ENCODE measurements around the gene PTPA.

PTPA gene

GRCh38 chr9:129138476-129139232 is 27.4 kb downstream of the PTPA start:
- no peak for DNase-seq

GRCh38 chr9:129139233-129139992 is 28.2 kb downstream of the PTPA start:
- peak; percentile 82 for DNase-seq

DNA sequence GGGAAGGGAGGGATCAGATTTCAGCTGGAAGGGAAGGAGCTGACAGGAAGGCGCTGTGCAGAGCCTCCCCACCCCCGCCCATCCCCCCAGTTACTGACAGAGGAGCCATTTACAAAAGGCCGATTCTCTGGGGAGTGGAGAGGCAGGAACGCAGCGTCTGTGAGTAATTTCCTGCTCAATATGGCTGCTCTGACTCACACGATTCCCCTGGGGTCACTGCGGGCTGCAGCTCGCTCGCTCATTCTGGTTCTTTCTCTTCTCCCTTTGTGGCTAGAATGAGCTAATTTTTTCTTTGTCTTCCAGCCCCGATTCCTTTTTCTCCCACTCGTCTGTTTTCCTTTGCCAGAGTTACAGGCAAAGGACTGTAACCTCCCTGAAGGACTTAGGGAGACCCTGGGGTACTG is 28.8 kb downstream of the PTPA start:
- DNase-seq = peak; percentile 96

GRCh38 chr9:129140397-129141065 is 29.3 kb downstream of the PTPA start:
- DNase-seq = peak; percentile 64

- no peak for DNase-seq
Observed at GRCh38 chr9:129141066-129142041, 30.1 kb downstream of the PTPA start.

DNA sequence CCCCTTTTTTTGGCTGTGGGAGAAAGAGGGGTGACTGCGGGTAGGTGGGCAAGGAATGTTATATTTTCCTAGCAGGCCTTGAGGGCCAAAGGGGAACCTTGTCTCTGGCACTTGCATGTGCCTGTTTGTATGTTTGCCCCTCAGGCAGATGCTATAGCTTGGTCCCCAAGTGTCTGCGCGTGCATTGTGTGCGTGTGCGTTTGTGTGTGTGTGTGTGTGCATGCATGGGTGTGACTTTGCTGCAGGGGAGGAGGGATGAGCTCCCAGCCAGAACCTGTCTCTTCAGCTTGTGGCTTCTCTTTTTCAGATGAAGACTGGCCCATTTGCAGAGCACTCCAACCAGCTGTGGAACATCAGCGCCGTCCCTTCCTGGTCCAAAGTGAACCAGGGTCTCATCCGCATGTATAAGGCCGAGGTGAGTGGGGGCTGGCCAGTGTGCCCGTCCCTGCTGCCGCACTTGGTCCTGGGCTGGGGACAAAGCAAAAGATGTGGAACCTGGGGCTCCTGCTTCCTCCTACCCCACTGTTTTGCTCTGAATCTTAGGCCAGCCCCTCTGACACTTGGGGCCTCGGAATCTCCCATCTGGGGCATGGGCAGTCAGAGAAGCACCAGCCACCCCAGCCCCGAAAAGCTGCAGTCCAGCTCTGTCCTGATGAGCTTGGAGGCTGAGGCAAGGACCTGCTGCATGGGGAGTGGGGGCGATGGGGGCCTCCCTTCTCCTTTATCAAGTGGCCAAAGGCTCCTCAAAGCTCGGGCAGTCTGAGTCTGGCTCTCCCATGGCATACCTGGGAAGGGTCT is 31.1 kb downstream of the PTPA start:
- no peak for DNase-seq

DNA sequence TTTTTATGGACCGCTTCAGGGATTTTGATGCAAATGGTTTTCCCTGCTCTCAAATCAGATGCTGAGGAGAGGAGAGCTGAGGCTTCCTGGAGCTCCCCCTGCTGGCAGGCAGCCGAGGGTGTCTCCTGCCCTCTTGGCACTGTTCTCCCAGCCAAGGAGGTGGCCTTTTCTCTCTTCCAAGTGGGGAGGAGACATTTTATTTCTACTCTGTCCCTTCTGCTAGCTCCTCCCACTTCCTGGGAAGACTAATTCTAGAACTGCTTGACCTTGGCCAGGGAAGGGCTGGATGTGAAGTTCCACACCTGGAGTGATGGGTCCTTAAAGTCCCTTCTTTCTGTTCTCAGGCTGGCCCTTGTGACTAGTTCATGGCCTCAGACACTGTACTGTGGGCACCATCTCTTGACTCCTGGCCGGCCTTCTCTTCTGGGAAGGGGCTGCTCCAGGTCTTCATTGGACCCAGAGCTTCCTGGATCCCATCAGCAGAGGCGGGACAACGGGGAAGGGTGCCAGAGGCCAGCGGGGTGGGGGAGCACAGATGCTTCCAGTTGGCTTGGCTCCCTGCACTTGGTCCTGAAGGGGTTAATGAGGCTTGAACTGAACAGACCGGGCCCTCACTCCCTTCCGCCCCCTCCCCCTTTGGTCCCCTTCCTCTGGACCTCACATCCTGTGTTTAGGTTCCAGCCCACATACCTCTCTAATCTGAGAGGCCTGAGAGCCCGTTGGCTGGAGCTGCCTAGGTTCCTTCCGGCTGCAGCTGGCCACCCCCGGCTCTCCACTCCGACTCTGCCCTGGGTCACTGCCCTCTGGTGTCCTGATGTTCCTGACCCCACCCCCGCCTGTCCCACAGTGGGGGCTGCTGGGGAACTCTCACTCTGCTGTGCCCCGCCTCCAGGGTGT is 32.1 kb downstream of the PTPA start:
- DNase-seq = peak; percentile 49

DNA sequence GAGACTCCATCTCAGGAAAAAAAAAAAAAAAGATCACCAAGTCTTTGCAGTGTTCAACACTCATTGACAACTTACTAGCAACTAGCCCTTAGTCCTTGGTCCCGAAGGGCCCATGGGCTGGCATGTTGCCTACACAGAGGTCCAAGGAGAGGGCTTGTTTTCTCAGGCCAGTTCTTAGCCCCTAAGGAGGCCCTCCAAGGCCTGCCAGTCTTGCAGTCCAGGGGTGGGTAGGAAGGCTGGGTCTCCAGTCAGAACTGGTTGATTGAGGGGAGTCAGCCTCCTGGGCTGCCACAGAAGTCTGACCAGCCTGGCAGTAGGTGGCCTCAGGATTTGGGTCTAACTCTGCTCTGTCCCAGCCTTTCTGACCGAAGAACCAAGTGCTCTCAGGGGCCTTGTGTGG is 34.1 kb downstream of the PTPA start:
- DNase-seq = no peak

DNA sequence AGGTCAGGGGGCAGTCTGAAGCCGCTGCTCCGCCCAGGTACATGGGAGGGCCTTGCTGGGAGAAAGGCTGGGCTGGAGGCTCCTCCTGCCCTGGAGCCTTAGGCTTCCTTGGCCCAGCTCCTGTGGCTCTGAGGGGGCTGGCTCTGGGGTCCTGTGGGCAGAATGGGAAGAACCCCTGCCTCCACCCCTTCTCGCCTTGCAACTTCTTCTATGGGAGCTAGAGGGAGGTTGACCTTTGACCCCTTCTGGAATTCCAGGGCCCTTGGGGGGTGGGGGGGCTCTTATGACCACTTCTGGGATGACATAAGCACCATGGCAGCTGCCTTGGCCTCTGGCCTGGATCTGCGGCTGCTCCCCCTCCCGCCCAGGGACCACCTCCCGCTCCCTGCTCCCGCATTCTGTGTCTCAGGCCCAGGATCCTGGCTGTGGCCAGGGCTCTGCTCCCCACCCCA is 34.7 kb downstream of the PTPA start:
- DNase-seq = no peak

DNA sequence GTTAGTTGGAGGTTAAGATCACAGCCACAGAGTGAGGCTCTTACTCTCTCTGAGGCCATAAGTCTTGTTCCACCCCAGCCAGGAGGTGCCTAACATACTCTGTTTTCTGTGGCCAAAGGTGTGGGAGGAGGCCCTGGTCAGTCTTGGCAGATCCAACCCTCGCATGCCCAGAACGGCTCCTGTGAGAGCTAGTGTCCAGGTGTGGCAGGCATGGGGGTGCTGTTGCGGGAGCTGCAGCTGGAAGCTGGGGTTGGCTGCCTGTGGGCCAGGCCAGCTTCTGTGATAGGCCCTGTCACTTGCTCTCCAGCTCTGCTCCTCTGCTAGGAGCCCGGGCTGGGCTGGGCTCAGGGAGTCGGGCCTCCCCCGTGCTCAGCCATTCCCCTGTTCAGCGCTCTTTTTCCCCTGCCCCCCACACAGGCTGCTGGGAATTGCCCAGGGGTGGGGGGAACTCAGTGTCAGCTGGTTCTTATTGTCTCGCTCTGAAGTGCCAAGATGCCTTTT is 35.3 kb downstream of the PTPA start:
- DNase-seq = no peak

DNA sequence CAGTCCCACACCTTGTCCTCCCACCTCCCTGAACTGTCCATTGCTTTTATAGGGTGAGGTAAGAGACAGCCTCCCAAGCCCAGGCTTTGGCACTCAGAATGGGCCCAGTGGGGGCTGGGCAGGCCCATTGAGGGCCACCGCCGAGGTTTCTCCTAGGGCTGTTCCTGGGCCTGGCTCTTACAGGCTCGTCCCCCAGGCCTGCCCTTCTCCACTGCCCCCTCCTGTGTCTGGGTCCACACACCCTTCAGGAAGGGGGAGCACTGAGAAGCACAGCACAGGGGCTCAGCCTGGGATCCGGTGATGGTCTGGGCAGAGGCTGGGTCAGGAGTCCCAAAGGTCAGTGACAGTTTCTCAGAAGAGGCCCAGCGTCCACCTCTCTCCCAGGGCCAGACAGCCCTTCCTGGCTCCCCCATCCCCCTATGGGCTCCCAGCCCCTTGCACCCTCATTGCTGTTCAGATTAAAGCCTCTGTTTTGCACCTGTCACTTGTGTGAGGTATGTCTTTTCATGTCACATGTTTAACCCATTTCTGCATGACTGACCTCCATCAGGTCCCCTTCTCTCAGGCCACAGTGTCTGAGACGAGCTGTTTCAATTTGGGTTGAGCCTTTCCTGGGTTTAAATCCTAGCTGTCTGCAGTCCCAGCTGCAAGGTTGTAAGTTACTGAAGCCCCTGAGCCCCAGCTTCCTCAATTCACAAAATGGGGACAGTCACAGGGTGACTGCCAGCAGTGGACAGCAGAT is 37.4 kb downstream of the PTPA start:
- DNase-seq = no peak

DNA sequence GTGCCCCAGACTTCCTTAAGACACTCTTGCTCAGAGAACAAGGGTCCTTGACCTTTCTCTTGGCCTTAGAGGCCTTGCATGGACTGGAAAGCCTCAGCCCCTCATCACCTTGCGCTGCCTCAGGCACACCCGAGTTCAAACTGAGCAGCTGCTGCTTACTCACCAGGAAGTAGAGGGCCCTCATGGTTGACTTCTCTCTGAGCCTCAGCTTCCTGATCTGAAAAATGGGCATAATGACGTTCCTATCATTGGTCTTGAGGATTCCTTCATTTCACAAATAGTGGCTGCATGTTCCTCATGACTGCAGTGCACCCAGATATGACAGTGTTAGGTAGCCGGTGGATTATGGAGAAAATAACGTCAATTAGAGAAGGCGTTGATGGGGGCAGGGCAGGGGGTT is 38.2 kb downstream of the PTPA start:
- DNase-seq = no peak

GRCh38 chr9:129150122-129150521 is 38.9 kb downstream of the PTPA start:
- no peak for DNase-seq

GRCh38 chr9:129150672-129151211 is 39.5 kb downstream of the PTPA start:
- DNase-seq = no peak

DNA sequence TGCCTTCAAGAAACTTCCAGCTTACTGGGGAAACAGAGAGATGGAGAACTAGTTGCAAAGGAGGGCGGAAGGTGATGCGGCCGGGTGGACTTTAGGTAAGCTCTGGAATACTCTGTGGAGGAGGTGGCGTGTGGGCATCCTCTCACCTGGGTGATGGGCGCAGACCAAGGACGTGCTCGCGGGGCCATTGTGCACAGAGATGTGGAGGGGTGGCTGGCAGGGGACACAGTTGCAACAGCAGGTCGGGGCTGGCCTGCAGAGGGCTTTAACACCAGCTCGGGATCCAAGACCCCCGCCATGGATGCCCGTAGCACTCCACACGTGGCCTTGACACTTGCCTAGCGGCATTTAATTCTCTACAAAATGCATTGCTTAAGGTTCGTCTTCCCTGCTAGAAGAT is 40.3 kb downstream of the PTPA start:
- no peak for DNase-seq

DNA sequence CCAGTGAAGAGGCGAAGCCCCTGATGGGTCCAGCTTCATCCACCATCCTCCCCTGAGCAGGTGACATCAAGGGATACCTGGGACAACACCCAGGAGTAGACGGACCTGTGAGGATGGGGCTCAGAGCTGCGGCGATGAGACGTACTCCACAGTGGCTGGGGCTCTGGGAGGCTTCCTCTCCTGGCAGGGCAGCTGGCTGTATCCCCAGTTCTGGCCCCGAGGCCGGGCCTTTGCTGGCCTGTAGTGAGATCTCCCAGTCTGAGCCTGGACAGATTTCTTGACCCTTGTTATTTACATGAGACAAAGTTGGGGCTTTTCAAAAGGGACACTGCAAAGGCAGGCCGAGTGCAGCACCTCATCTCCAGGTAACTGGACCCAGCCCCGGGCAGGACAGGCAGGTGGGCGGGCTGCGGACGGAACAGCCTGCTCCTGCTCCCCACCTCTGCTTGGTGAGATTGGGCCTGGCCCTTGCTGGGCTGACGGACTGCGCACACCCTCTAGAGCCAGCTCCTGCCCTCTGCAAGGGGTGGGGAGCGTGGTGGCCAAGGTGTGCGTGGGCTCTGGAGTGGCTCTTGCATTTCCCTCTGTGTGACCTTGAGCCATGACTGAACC is 43.8 kb downstream of the PTPA start:
- no peak for DNase-seq

DNA sequence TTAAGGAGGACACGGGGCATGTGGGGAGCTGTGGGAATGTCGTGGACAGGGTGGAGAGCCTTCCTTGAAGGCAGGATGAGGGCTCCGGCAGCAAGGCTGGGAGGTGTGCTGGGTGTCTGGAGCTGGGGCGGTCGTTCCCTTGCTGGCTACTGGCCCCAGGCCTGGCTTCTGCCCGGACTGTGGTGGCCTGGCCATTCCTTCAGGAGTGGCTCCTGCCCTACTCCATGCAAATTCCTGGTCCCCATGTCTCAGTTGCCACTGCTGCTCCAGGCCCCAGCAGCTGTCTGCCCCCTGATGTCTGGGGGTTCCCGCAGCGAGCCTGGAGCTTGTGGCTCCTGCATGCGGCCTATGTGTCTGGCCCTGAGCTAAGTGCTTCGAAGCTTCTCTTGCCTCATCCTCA is 44.9 kb downstream of the PTPA start:
- DNase-seq = no peak

- DNase-seq = no peak
Observed at GRCh38 chr9:129160712-129161533, 49.7 kb downstream of the PTPA start.

Data from NCI-H345 (cell line).